ENCODE data around the gene CBLN2.

Gene CBLN2

DNA sequence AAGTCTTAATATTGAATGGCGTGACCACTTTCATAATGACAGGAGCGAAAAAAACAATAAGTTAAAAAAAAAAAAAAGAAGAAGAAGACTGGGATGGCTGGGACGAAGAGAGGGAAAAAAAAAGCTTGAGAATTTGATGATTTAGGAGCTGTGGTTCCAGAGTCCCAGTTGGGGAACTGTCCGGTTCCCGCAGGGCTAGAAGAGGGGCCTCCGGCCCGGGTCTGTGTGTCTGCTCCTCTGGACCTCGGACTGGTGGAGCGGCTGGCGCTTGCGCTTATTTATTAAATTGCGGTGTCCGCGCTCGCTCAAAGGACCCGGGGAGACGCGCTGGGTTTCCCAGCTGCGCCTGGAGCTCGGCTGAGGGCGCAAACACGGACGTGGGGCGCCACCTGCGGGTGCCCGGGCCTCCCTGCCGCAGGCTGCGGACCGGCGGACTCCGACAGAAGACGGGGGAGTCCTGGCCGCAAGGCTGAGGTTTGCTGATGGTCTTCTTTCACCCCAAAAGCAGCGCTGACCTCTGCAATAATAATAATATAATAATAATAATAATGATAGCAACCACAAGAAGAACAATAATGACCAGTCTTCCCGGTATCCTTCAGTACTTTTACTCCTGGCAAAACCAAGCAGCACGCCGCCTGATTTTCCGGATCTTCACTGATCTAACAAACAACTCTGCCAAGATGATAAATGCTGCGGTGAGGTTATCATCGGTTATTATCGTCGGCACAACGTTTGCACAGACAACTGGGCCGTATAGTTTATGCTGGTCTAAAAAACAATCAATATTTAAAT lies at the start of gene CBLN2:
Gene CBLN2 (minus strand): TSS at position 251 of the 795 bp plus-strand sequence. CDS start 2,182 bp downstream, outside the sequence.
- DNase-seq (ENCODE audit: low spot score): peak; percentile 63

DNA sequence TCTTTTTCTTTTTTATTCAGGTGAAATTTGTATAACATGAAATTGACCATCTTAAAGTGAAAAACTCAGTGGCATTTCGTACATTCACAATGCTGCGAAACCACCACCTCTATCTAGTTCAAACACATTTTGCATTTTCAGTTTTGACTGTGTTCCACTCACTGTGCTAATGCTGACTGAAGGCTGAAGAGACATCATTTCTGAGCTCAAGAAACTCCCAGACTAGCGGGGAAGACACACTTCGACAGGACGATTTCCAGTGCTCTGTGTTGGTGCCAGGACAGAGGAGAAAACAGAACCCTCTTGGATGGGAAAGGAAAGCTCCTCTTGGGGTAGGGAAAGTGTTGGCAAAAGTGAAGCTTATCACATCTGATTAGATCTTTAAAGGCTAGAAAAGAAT lies 44.2 kb upstream of the CBLN2 start:
- DNase-seq (ENCODE audit: low spot score): no peak

DNA sequence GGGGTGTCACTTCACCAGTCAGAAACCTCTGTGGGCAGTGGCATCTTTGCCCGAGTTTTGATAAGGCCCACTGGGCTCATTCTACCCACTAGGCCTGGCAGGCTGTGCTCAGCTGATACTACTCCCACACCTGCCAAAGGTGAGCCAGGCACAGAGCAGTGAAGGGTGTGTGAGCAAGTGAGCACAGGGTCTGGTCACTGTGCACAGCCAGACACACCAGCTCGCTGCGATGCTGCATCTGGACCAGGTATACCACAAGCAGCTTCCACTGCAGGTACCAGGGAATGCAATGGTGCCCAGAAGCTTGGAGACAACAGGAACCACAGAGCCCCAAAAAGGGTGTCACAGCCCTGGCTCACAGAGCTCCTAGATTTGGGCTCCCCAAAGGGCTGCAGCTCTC lies 40.6 kb upstream of the CBLN2 start:
- DNase-seq (ENCODE audit: low spot score): no peak

DNA sequence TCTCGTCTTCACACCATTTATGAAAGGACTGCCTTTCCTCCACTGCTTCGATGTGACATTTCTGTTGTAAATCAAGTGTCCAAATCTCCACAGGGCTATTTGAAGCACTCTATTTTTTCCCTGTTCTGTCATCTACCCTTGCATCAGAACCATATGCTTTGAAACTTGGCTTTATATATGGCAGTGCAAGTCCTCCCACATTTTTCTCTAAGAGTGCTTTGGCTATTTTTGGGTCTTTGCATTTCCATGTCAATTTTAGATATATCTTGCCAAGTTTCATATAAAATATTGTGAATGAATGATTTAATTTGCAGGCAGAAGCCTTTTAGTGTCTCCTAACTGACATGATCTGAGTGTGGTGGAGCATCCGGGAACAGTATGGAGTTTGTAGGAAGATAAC lies 37.8 kb upstream of the CBLN2 start:
- no peak for DNase-seq (ENCODE audit: low spot score)

- DNase-seq (ENCODE audit: low spot score): no peak
These were observed 28.8 kb upstream of the CBLN2 start for GRCh38 chr18:72572896-72573295.

DNA sequence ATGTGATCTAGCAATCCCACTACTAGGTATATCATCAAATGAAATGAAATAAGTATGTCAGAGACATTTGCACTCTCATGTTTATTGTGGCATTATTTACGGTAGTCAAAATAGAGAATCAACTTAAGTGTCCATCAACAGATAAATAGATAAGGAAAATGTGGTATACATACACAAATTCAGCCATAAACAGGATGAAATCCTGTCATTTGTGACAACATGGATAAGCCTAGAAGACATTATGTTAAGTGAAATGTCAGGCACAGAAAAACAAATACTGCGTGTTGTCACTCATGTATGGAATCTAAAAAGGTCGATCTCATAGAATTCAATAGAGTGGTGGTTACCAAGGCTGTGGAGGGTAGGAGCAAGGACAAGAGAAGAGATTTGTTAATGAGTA lies 22.1 kb upstream of the CBLN2 start:
- no peak for DNase-seq (ENCODE audit: low spot score)

GRCh38 chr18:72555968-72556367 lies 11.8 kb upstream of the CBLN2 start:
- no peak for DNase-seq (ENCODE audit: low spot score)

DNA sequence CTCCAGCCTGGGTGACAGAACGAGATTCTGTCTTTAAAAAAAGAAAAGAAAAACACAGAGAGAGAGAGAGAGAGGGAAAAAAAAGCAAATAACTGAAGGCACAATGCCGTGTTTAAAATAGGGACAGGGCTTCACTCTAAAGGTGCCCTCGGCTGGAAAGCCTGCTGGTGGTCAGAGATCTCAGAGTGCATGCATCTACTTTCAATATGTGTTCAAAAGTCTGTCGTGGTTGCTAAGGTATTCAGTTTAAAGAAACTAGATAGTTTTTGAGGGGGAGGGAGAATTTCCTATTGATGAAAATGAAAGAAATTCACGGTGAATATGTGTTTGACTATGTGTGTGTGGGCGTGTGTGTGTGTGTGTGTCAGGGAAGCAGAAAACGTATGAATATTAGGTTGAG lies 11.0 kb upstream of the CBLN2 start:
- no peak for DNase-seq (ENCODE audit: low spot score)

- DNase-seq (ENCODE audit: low spot score): no peak
These were observed 636 bp downstream of the CBLN2 start for GRCh38 chr18:72543357-72544055.

- peak; percentile 18 for DNase-seq (ENCODE audit: low spot score)
These were observed 1.2 kb downstream of the CBLN2 start for GRCh38 chr18:72542984-72543356.

DNA sequence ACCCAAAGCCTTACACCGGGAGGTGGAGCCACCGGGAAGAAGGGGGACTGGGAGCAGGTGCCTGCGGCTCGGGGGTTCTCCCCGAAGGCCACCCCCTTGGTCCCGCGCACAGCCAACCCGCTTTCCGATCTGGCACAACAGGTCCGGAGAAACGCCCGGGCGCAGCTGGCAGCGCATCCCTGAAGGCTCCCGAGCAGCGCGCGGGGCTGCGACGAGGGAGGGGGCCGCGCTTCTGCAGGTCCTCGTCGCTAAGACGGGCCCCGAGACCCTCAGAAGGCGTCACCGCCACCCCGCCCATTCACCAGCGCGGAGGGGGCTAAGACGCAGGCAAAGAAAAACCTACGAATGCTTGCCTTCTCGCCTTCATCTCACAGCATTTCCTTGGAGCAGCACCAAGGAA lies 1.8 kb downstream of the CBLN2 start:
- no peak for DNase-seq (ENCODE audit: low spot score)

DNA sequence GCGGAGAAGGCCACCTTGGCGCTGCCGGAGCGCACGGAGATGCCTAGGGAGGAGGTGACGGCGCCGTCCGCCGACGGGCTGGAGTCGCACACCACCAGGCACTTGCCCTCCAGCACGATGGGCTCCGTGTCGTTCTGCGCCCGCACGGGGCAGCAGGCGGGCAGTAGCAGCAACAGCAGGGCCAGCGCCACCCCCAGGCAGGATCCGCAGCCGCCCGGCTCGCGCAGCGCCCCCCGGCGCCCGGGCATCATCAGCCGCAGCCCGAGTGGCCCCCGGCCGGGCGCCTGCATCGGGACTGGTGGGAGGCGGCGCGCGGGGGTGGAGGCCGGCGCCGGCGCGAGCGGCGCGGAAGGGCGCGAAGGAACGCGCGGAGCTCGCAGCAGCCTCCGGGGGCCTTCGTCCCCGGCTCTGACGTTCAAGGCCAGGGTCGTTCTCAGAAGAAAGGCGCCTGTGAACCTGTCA lies 2.2 kb downstream of the CBLN2 start:
- DNase-seq (ENCODE audit: low spot score): peak; percentile 1

- no peak for DNase-seq (ENCODE audit: low spot score)
These were observed 4.2 kb downstream of the CBLN2 start for GRCh38 chr18:72539901-72540300.

DNA sequence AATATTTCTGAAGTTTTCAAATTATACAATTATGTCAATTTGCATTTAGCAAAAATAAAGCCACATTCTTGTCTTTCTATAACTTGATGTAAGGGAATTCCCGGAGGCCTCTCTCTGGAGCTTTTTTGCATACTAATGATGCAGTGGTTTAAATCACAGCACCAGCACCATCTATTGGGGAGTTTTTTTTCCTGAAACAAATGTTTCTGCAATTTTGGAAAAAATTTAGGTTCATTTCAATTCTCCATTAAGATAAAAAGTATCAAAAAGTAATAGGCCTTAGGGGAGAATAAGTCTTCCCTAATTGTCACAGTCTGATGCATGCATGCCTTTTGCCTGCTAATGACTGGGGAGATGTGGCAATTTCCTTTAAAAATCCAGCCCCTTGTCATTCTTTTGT lies 13.5 kb downstream of the CBLN2 start:
- DNase-seq (ENCODE audit: low spot score): no peak

DNA sequence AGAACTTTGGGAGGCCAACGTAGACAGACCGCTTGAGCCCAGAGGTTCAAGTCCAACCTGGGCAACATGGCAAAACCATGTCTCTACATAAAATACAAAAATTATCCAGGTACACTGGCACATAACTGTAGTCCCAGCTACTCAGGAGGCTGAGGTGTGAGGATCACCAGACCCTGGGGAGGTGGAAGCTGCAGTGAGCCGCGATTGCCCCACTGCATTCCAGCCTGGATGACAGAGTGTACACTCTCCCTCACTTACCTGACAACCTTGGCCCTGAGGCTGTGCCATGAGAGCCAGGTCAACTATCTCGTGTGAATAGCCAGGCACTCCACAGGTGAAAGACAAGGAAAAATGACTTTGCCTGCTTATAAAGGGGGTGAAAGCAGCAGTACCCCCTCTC lies 39.3 kb downstream of the CBLN2 start:
- no peak for DNase-seq (ENCODE audit: low spot score)

DNA sequence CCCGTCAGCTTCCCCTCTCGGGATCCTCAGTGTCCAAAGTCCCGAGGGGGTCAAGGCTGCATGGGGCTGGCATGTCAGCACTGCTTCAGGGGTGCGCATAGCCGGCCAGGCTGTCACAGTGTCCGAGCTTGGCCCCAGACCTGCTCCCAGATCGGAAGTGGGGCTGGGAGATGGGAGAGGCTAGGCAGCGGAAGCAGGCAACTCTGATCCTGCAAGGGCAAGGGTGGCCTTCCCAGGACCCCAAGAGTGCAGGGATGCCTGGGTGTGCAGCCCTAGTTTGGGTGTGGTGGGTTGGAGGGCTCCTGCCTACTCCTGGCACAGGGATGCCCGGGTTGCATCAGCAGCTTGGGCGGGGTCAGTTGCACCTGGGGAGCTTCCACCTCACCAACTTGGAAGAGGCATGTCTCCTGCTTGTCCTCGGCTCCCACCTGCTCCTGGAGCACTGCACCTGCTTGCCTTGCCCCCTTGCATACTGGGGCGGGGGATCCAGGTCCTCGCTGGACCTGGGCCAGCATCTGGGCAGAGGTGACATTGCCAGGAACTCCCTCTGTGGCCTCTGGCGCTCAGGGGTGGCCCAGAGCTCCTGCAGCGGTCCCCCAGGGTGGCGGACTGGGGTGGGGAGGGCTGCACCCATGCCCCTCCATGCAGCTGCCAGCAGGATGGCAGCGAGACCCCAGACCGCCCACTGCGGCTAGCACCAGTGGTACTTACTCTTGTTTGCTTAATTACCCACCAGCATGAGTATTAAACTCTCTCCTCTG lies 41.3 kb downstream of the CBLN2 start:
- DNase-seq (ENCODE audit: low spot score): no peak

DNA sequence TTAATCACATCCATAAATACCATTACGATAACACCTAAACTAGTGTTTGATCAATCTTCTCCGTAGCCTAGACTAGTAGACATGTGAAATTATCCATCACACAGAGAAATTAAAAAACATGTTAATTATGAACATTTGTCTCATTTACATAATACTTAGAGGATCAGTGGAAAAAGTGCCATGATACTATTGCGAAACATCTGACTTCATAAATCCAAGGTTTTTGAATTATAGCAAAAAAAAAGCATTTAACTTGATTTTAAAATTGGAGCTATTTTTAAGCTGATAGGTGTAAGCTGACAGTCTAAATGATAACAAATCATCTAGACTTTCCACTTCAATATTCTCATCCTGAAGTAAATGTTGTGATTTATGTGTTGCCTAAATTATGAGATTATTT lies 51.6 kb downstream of the CBLN2 start:
- no peak for DNase-seq (ENCODE audit: low spot score)

Measured in kidney capillary endothelial cell (primary cell).